NCI-H526 (cell line): Measurements from ENCODE around the gene EIF3A.
A peak's percentile ranks its signal among the peaks of the same experiment; 100 is the strongest.
"Not testable (repeated sequence)": the region's sequence is repeated elsewhere in the genome, so short reads cannot be mapped to it uniquely, and the experiment has no call there.

Experiments used
- DNase-seq, 2 experiments: peaks; one replicate each; lab custom pipeline; 2025; lab: John Stamatoyannopoulos, UW

EIF3A gene

GRCh38 chr10:119051775-119052174, 28.8 kb downstream of the EIF3A start:
- no peak for DNase-seq

- no peak for DNase-seq
Observed at GRCh38 chr10:119049777-119050176, 30.8 kb downstream of the EIF3A start.

GRCh38 chr10:119049361-119049760, 31.3 kb downstream of the EIF3A start:
- no peak for DNase-seq

GRCh38 chr10:119045561-119045960, 35.1 kb downstream of the EIF3A start:
- DNase-seq = no peak

- DNase-seq = no peak
Observed at GRCh38 chr10:119042169-119042568, 38.4 kb downstream of the EIF3A start.

- DNase-seq = no peak
Observed at GRCh38 chr10:119041326-119041725, 39.3 kb downstream of the EIF3A start.

GRCh38 chr10:119039161-119039560, 41.5 kb downstream of the EIF3A start:
- DNase-seq = no peak

GRCh38 chr10:119031496-119032059, 49.0 kb downstream of the EIF3A start:
- no peak for DNase-seq

GRCh38 chr10:119030421-119031250, 50.0 kb downstream of the EIF3A start:
- DNase-seq = peak; percentile 23 to 78

- DNase-seq = peak in 1 of 2 experiments; percentile 64
Observed at GRCh38 chr10:119029613-119030420, 50.8 kb downstream of the EIF3A start, which contains the start of gene NANOS1. Gene NANOS1 (plus strand): TSS chr10:119029714. CDS start chr10:119029802, 88 bp downstream.

GRCh38 chr10:119028900-119029612, 51.6 kb downstream of the EIF3A start:
- DNase-seq = peak; percentile 71 to 87

GRCh38 chr10:119028445-119028899, 52.1 kb downstream of the EIF3A start:
- not testable (repeated sequence) for DNase-seq

- no peak for DNase-seq
Observed at GRCh38 chr10:119026301-119027110, 54.1 kb downstream of the EIF3A start.

GRCh38 chr10:119025776-119026175, 54.8 kb downstream of the EIF3A start:
- no peak for DNase-seq

- no peak for DNase-seq
Observed at GRCh38 chr10:119025336-119025735, 55.3 kb downstream of the EIF3A start.

- no peak for DNase-seq
Observed at GRCh38 chr10:119024882-119025281, 55.7 kb downstream of the EIF3A start.

- DNase-seq = no peak
Observed at GRCh38 chr10:119023553-119023868, 57.1 kb downstream of the EIF3A start.

- no peak for DNase-seq
Observed at GRCh38 chr10:119022846-119023552, 57.6 kb downstream of the EIF3A start.

- no peak for DNase-seq
Observed at GRCh38 chr10:119020627-119020946, 60.0 kb downstream of the EIF3A start.

GRCh38 chr10:119007211-119007574, 73.4 kb downstream of the EIF3A start:
- no peak for DNase-seq
